IMR-90 (cell line): ENCODE measurements around the gene SMAD4. TPM values are rescaled to one million over a fixed set of nuclear protein-coding genes. Genes with fewer than 3 reads are reported as not detected.

ENCODE experiments used
- ATAC-seq: fragments of 200-7000 bp; cut with Tn5 transposase; 2 replicates; pipeline ENCODE4 v1.9.1; 2020; ENCODE audit warnings: low read depth, mild to moderate bottlenecking, moderate library complexity
- BruUV-seq: library from RNA; stranded (reverse); fragments of 400-500 nt; replicated peaks from 2 replicates; lab custom pipeline; 2021; lab: Mats Ljungman, UMichigan
- CTCF ChIA-PET: fragments of 300-600 bp; formaldehyde crosslinking; extraction: SDS; loops from one replicate; lab custom pipeline; 2021; ENCODE audit warnings: antibody characterized with exemption; lab: Yijun Ruan, JAX
- POLR2A ChIA-PET: fragments of 300-600 bp; sonication (Branson Sonifier 250); formaldehyde crosslinking; loops from one replicate; lab custom pipeline; 2022; ENCODE audit warnings: antibody characterized with exemption; ENCODE audit not compliant: unreplicated experiment; lab: Charles Lee
- DNase-seq: peaks from one replicate; pipeline ENCODE4 v3.0.0; 2013
- H2AFZ ChIP-seq: replicated peaks from 2 replicates; pipeline ENCODE3; 2013; ENCODE audit warnings: low read length, mild to moderate bottlenecking; ENCODE audit not compliant: poor library complexity
- H2AK5ac ChIP-seq: 2 replicates; pipeline ENCODE4 v1.6.1; 2013; ENCODE audit warnings: low read depth, low read length, inconsistent platforms
- H2AK9ac ChIP-seq: replicated peaks from 2 replicates; pipeline ENCODE3; 2013; ENCODE audit warnings: mild to moderate bottlenecking, low read depth, low read length, moderate library complexity; ENCODE audit not compliant: poor library complexity
- H2BK120ac ChIP-seq: 2 replicates; pipeline ENCODE4 v1.6.1; 2013; ENCODE audit warnings: low read depth, low read length, inconsistent platforms
- H2BK15ac ChIP-seq: 3 replicates; pipeline ENCODE4 v1.6.1; 2013; ENCODE audit warnings: low read depth, low read length, inconsistent platforms
- H2BK20ac ChIP-seq: 2 replicates; pipeline ENCODE4 v1.6.1; 2013; ENCODE audit warnings: low read depth, mild to moderate bottlenecking, inconsistent platforms, low read length, moderate library complexity
- H2BK5ac ChIP-seq: 2 replicates; pipeline ENCODE4 v1.6.1; 2013; ENCODE audit warnings: mild to moderate bottlenecking, low read depth, low read length, inconsistent platforms; ENCODE audit not compliant: poor library complexity, severe bottlenecking
- H3K14ac ChIP-seq: replicated peaks from 2 replicates; pipeline ENCODE4 v1.6.1; 2013; ENCODE audit warnings: low read depth, low read length, inconsistent platforms
- H3K18ac ChIP-seq: 2 replicates; pipeline ENCODE4 v1.6.1; 2013; ENCODE audit warnings: low read depth, low read length, control low read depth
- H3K23ac ChIP-seq: 2 replicates; pipeline ENCODE4 v1.6.1; 2013; ENCODE audit warnings: low read depth, low read length, inconsistent platforms
- H3K27ac ChIP-seq: 2 replicates; pipeline ENCODE4 v1.5.1; 2013; ENCODE audit warnings: mild to moderate bottlenecking, control low read depth, low read length; ENCODE audit not compliant: insufficient read depth
- H3K27me3 ChIP-seq: 2 replicates; pipeline ENCODE4 v1.6.1; 2013; ENCODE audit warnings: low read length; ENCODE audit not compliant: control insufficient read depth, insufficient read depth
- H3K36me3 ChIP-seq: 2 replicates; pipeline ENCODE4 v1.6.1; 2013; ENCODE audit warnings: low read length, mixed read lengths; ENCODE audit not compliant: control insufficient read depth, insufficient read depth
- H3K4ac ChIP-seq: 2 replicates; pipeline ENCODE4 v1.6.1; 2013; ENCODE audit warnings: low read depth, low read length, inconsistent platforms
- H3K4me1 ChIP-seq: 2 replicates; pipeline ENCODE4 v1.6.1; 2013; ENCODE audit warnings: low read length, mixed read lengths; ENCODE audit not compliant: control insufficient read depth, insufficient read depth
- H3K4me2 ChIP-seq: 2 replicates; pipeline ENCODE4 v1.6.1; 2013; ENCODE audit warnings: low read depth, mild to moderate bottlenecking, control low read depth, low read length, moderate library complexity
- H3K4me3 ChIP-seq: 2 replicates; pipeline ENCODE4 v1.5.1; 2013; ENCODE audit warnings: low read depth, mild to moderate bottlenecking, control low read depth, low read length, moderate library complexity; ENCODE audit not compliant: insufficient read depth
- H3K56ac ChIP-seq: 2 replicates; pipeline ENCODE4 v1.6.1; 2013; ENCODE audit warnings: low read length, inconsistent platforms; ENCODE audit not compliant: insufficient read depth; ENCODE audit errors: extremely low read depth
- H3K79me1 ChIP-seq, 2 experiments: 2 replicates each; pipeline ENCODE4 v1.6.1; 2013; ENCODE audit warnings: low read length in 2 of 2, inconsistent platforms in 1 of 2, low read depth in 1 of 2
- H3K9ac ChIP-seq: 2 replicates; pipeline ENCODE4 v1.6.1; 2013; ENCODE audit warnings: low read depth, low read length, control low read depth
- H3K9me1 ChIP-seq: 2 replicates; pipeline ENCODE4 v1.6.1; 2013; ENCODE audit warnings: low read length, inconsistent platforms; ENCODE audit not compliant: insufficient read depth
- H3K9me3 ChIP-seq: 2 replicates; pipeline ENCODE4 v1.6.1; 2013; ENCODE audit warnings: low read length; ENCODE audit not compliant: control insufficient read depth, insufficient read depth
- H4K20me1 ChIP-seq: 2 replicates; pipeline ENCODE4 v1.6.1; 2013; ENCODE audit warnings: low read length, inconsistent platforms; ENCODE audit not compliant: insufficient read depth
- H4K5ac ChIP-seq: 2 replicates; pipeline ENCODE4 v1.6.1; 2013; ENCODE audit warnings: mild to moderate bottlenecking, low read depth, low read length, control low read depth
- H4K8ac ChIP-seq, 2 experiments: 2 replicates each; pipeline ENCODE4 v1.6.1; 2013; ENCODE audit warnings: low read depth in 2 of 2, low read length in 2 of 2, control low read depth in 1 of 2, inconsistent platforms in 1 of 2
- H4K91ac ChIP-seq: 2 replicates; pipeline ENCODE4 v1.6.1; 2013; ENCODE audit warnings: low read depth, low read length, inconsistent platforms; ENCODE audit not compliant: insufficient read depth
- BHLHE40 ChIP-seq: fragments of 150-350 bp; IDR thresholded peaks from 2 replicates; pipeline ENCODE4 v1.6.1; 2016; ENCODE audit warnings: mild to moderate bottlenecking, low read depth, low read length
- CEBPB ChIP-seq: IDR thresholded peaks from 2 replicates; pipeline ENCODE4 v1.6.1; 2012; ENCODE audit warnings: low read depth, low read length, improper control_type of control experiment
- CHD1 ChIP-seq: IDR thresholded peaks from 2 replicates; pipeline ENCODE4 v1.6.1; 2012; ENCODE audit warnings: low read depth, low read length, improper control_type of control experiment
- CTCF ChIP-seq: conservative IDR thresholded peaks from 2 replicates; pipeline ENCODE4 v1.5.1; 2012; ENCODE audit warnings: mild to moderate bottlenecking, low read depth, low read length, improper control_type of control experiment
- ELK1 ChIP-seq: fragments of 150-350 bp; IDR thresholded peaks from 2 replicates; pipeline ENCODE4 v1.6.1; 2016; ENCODE audit warnings: low read depth, mild to moderate bottlenecking, low read length, moderate library complexity, borderline replicate concordance
- FOS ChIP-seq: fragments of 150-350 bp; IDR thresholded peaks from 2 replicates; pipeline ENCODE4 v1.6.1; 2016; ENCODE audit warnings: low read depth, low read length
- MAFK ChIP-seq: IDR thresholded peaks from 2 replicates; pipeline ENCODE4 v1.6.1; 2012; ENCODE audit warnings: low read depth, low read length, improper control_type of control experiment
- NFE2L2 ChIP-seq: fragments of 150-350 bp; IDR thresholded peaks from 2 replicates; pipeline ENCODE4 v1.6.1; 2016; ENCODE audit warnings: low read depth, mild to moderate bottlenecking, low read length
- POLR2A ChIP-seq: IDR thresholded peaks from 2 replicates; pipeline ENCODE4 v1.6.1; 2012; ENCODE audit warnings: mild to moderate bottlenecking, low read depth, low read length
- RAD21 ChIP-seq: IDR thresholded peaks from 2 replicates; pipeline ENCODE4 v1.6.1; 2012; ENCODE audit warnings: low read length, improper control_type of control experiment
- RCOR1 ChIP-seq: IDR thresholded peaks from 2 replicates; pipeline ENCODE4 v1.6.1; 2012; ENCODE audit warnings: mild to moderate bottlenecking, low read length, improper control_type of control experiment; ENCODE audit not compliant: insufficient replicate concordance
- RFX5 ChIP-seq: IDR thresholded peaks from 2 replicates; pipeline ENCODE4 v1.8.0; 2012; ENCODE audit warnings: low read depth, mild to moderate bottlenecking, low read length, moderate library complexity
- WGBS, 2 experiments: methylation state at CpG; one replicate each; pipeline versions ENCODE4 v1.1.5 to v1.1.7; 2013; ENCODE audit warnings: missing lambda C conversion rate in 2 of 2; ENCODE audit not compliant: insufficient read length in 1 of 2; ENCODE audit errors: extremely low coverage in 2 of 2; 5-methylcytosine and 5-hydroxymethylcytosine counted together
- dilution Hi-C: fragments of 300-500 bp; cut with HindIII; formaldehyde crosslinking; loops from one replicate; pipeline ENCODE4 v1.14.3; 2018; ENCODE audit warnings: low sequenced_read_pairs; ENCODE audit not compliant: unreplicated experiment
- in situ Hi-C: fragments of 300-500 bp; cut with MboI; formaldehyde crosslinking; loops from 3 replicates; pipeline ENCODE4 v1.14.3; 2019; ENCODE audit warnings: low sequenced_read_pairs, inconsistent platforms, mixed read lengths
- intact Hi-C: fragments of 100-400 bp; cut with micrococcal nuclease; formaldehyde crosslinking; loops from 2 replicates; pipeline ENCODE4 v1.10.0; 2022
- polyA plus RNA-seq, 3 experiments: library from polyadenylated mRNA; depleted of rRNA; stranded (reverse); fragments of >200 nt; gene quantifications; 2 replicates each; pipeline ENCODE4 v1.2.3, GENCODE V29; 2012; ENCODE audit warnings: low replicate concordance in 1 of 3
- total RNA-seq: library from RNA; depleted of rRNA; stranded (reverse); fragments of >200 nt; gene quantifications from 2 replicates; pipeline ENCODE4 v1.2.3, GENCODE V29; 2012

The SMAD4 gene
- total and polyA plus RNA-seq, 2 of the 4 experiments (the other 2 are of a cell fraction) = 57.6 to 145 TPM

- H3K14ac ChIP-seq = no peak overlapping the region
- H4K5ac ChIP-seq = no peak overlapping the region
- H2BK15ac ChIP-seq = no peak overlapping the region
- no peak overlapping the region for H2AK9ac ChIP-seq
- intact Hi-C loops = no loop called here
- H3K27me3 ChIP-seq = no peaks in the 10 kb centered on the region
- H2BK5ac ChIP-seq = no peak overlapping the region
- H3K4me2 ChIP-seq = no peak overlapping the region
- no peak overlapping the region for H3K23ac ChIP-seq
- H2AFZ ChIP-seq = no peak overlapping the region
- no peaks in the 10 kb centered on the region for H3K9me1 ChIP-seq
- no peak overlapping the region for H2BK20ac ChIP-seq
- no peak overlapping the region for H3K56ac ChIP-seq
- H3K18ac ChIP-seq = no peak overlapping the region
- no peak overlapping the region for H4K91ac ChIP-seq
- dilution Hi-C loops = no loop called here
- POLR2A ChIA-PET = no interaction called here
- H3K4ac ChIP-seq = no peak overlapping the region
- WGBS, 2 experiments = 55% methylated on average over 4 of the region's 6 CpGs; no CpG with 5 or more reads in 1 of the 2 experiments
- no peaks in the 10 kb centered on the region for H3K4me1 ChIP-seq
- no peak for ATAC-seq
- no peak for TF ChIP-seq RCOR1
- TF ChIP-seq CHD1 = no peak
- no peak for TF ChIP-seq POLR2A
- TF ChIP-seq MAFK = no peak
- no peak for TF ChIP-seq NFE2L2
- no peak for TF ChIP-seq RFX5
- TF ChIP-seq CEBPB = no peak
- no peak for TF ChIP-seq FOS
- TF ChIP-seq CTCF = no peak
- no peak for TF ChIP-seq RAD21
- no peak for TF ChIP-seq ELK1
- no peak for TF ChIP-seq BHLHE40
- H3K4me3 ChIP-seq = no peak overlapping the region
- no peak overlapping the region for H3K9ac ChIP-seq
- BruUV-seq = no TSS peak
- in situ Hi-C loops = no loop called here
- no peaks in the 10 kb centered on the region for H3K79me1 ChIP-seq
- no peak overlapping the region for H2BK120ac ChIP-seq
- no peak overlapping the region for H4K8ac ChIP-seq
- H3K36me3 ChIP-seq = no peaks in the 10 kb centered on the region
- no peaks in the 10 kb centered on the region for H4K20me1 ChIP-seq
- DNase-seq = no peak
- CTCF ChIA-PET = interaction anchor here (0.6 kb wide), 1 partner anchor 875 kb away, joined by 3 read pairs; no protein-coding TSS in a partner anchor
- H2AK5ac ChIP-seq = no peak overlapping the region
- H3K9me3 ChIP-seq = peaks cover 3% of the 10 kb centered on the region
- H3K27ac ChIP-seq = no peak overlapping the region
Observed at GRCh38 chr18:51132256-51132935, 102.4 kb downstream of the SMAD4 start.
